COR-L47 (cell line): Measurements from ENCODE around the gene TSPY9.
"Not testable (repeated sequence)": the region's sequence is repeated elsewhere in the genome, so short reads cannot be mapped to it uniquely, and the experiment has no call there.

Source experiments
- DNase-seq: peaks from one replicate; lab custom pipeline; 2025; lab: John Stamatoyannopoulos, UW

The TSPY9 gene

GRCh38 chrY:9486967-9487366, at the start of gene TSPY9:
Gene TSPY9, plus strand, starts transcription at chrY:9487267. Its CDS starts 46 bp downstream, at chrY:9487313.
- not testable (repeated sequence) for DNase-seq

GRCh38 chrY:9466655-9467054, 20.4 kb upstream of the TSPY9 start, which contains the start of gene TSPY1:
Gene TSPY1, plus strand, starts transcription at chrY:9466955. Its CDS starts 46 bp downstream, at chrY:9467001.
- not testable (repeated sequence) for DNase-seq

- DNase-seq, result not testable (repeated sequence)
These were observed 17.3 kb downstream of the TSPY9 start for GRCh38 chrY:9504396-9504795.

- not testable (repeated sequence) for DNase-seq
These were observed 29.2 kb downstream of the TSPY9 start for GRCh38 chrY:9516287-9516686.

GRCh38 chrY:9527580-9527979, 40.5 kb downstream of the TSPY9 start, which contains the start of gene TSPY10:
Gene TSPY10, plus strand, starts transcription at chrY:9527880. Its CDS starts 46 bp downstream, at chrY:9527926.
- DNase-seq, result not testable (repeated sequence)
